D721Med (cell line): ENCODE data around the gene SLC66A1.
"Not testable (repeated sequence)": the region's sequence is repeated elsewhere in the genome, so short reads cannot be mapped to it uniquely, and the experiment has no call there.

Experiments used
- DNase-seq: peaks from one replicate; pipeline ENCODE4 v3.0.0; 2011; ENCODE audit warnings: low spot score; ENCODE audit not compliant: insufficient read length
- FAIRE-seq: peaks from 2 replicates; lab custom pipeline; 2011; peaks lifted over from hg19 to GRCh38; lab: Jason Lieb, UNC
- CTCF ChIP-seq: IDR thresholded peaks from 2 replicates; pipeline ENCODE4 v1.5.1; 2012; ENCODE audit warnings: mild to moderate bottlenecking, control low read depth; ENCODE audit not compliant: insufficient read depth; ENCODE audit errors: missing control alignments

Gene SLC66A1, protein sequence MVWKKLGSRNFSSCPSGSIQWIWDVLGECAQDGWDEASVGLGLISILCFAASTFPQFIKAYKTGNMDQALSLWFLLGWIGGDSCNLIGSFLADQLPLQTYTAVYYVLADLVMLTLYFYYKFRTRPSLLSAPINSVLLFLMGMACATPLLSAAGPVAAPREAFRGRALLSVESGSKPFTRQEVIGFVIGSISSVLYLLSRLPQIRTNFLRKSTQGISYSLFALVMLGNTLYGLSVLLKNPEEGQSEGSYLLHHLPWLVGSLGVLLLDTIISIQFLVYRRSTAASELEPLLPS

GRCh38 chr1:19311931-19312781, at the start of gene SLC66A1, which contains the start of gene AKR7A2:
Gene SLC66A1, plus strand, starts transcription at chr1:19312326. Its CDS starts 5,352 bp downstream, at chr1:19317678.
Gene AKR7A2, minus strand, starts transcription at chr1:19312144. Its CDS starts 20 bp downstream, at chr1:19312124.
- DNase-seq (peak; percentile 75), FAIRE-seq (no peak)
- no peak for TF ChIP-seq CTCF

DNA sequence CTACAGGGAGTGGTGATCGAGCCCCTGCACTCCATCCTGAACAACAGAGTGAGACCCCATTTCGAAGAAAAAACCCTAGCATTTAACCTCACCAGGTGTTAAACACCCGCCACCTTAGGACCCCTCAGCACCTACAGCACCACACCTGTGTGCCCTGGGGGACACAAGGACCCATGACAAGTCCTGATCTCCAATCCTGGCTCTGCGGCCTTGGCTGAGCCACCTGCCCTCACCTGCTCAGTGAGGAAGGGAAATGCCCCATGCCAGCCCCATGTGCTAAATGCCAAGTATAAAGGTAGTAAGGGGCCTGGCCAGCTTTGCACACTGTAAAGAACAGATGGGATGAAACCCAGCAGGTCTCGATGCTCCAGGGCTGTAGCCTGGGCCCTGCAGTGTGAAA, 49.4 kb upstream of the SLC66A1 start:
- FAIRE-seq (no peak), DNase-seq (no peak)
- TF ChIP-seq CTCF = no peak

DNA sequence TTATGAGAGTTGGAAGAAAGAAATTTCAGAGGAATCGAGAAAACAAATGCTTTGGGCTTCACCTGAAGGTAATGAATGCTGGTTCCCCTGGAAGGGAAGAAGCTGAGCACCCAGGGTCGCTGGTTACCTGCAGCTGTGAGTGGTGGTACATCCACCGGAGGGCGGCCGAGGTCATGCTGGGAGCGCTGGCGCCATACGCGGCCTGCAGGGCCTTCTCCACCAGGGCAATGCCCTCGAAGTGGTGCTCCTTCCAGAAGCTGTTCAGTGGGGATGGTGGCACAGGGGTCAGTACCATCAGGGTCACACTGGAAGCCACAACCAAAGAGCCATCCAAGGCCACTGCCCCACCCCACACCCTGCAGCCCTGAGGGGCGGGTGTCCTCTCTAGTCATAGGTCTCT, 43.7 kb upstream of the SLC66A1 start:
- no peak for TF ChIP-seq CTCF
- DNase-seq (no peak), FAIRE-seq (no peak)

DNA sequence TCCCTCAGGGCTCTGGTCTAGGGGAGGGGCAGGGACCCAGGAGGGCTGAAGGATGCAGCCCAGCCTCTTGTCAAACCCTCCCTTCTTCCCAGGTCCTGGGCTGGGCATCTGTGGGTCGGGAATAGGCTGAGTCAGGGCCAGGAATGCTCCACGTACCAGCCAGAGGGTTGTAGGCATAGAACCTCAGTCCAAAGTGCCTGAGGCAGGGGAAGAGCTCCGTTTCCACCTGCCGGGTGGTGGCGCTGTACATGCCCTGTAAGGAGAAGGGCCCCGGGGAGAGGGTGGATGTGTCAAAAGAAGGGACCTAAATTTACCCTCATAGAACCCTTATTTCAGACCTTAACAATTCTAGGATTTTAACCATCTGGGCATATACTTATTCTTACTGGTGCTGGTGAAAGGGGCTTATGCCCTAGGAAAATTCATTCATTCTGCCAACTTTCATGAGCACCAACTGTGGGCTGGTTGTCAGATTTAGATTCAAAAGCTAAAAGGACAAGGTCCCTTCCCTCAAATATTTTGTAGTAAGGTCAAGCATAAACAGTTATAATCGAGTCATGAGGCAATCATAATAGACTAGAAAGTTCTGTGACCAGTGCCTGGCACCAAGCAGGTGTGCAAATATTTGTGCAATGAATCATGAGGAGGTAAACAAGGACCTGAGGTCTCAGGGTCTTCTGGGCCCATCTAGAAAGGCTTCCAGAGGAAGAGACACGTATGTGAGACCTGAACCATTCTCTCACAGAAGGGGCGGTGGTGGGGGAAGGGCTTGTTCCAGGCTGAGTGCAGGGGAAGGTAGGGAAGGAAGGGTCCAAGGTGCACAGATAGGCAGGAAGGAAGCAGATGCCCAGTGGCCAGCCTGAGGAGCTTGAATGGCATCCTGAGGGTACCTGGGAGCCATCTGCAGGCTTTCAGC, 42.4 kb upstream of the SLC66A1 start:
- not testable (repeated sequence) for DNase-seq, FAIRE-seq

DNA sequence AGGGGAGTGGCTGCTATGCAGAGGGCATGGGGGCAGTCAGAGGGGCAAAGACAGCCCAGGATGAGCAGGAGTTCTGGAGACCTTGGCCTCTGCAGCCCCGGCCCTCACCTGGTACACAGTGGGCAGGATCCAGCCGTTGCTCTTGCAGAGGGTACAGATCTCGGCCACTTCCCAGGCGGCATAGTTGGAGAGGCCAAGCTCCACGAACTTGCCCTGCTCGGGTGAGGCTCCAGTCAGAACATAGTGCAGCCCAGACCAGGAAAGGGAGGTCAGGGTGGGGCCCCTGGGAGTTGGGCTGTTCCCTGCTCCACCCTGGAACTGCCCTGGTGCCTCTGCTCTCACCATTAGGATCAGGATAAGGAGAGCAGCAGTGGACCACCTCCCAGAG, 41.8 kb upstream of the SLC66A1 start:
- FAIRE-seq, DNase-seq: not testable (repeated sequence)

DNA sequence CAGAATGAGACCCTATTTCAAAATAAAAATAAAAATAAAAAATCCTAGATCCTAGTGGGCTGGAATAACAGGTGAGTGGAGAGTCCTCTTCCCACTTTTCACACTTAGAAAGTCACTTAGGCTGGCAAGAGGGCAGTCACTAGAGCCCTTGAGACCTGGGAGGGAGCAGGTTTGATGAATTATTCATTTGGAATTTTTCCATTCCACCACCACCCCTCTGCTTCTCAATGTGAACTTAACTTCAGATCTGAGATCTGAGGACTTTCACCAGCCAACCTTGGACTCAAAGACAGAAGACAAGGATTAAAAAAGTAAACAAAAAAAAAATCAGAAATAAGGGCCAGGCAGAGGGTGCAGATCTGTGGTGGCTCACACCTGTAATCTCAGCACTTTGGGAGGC, 40.1 kb upstream of the SLC66A1 start:
- FAIRE-seq (no peak), DNase-seq (no peak)
- no peak for TF ChIP-seq CTCF

- no peak for TF ChIP-seq CTCF
- no peak for DNase-seq
- no peak for FAIRE-seq
Observed at GRCh38 chr1:19273106-19273843, 38.9 kb upstream of the SLC66A1 start.

DNA sequence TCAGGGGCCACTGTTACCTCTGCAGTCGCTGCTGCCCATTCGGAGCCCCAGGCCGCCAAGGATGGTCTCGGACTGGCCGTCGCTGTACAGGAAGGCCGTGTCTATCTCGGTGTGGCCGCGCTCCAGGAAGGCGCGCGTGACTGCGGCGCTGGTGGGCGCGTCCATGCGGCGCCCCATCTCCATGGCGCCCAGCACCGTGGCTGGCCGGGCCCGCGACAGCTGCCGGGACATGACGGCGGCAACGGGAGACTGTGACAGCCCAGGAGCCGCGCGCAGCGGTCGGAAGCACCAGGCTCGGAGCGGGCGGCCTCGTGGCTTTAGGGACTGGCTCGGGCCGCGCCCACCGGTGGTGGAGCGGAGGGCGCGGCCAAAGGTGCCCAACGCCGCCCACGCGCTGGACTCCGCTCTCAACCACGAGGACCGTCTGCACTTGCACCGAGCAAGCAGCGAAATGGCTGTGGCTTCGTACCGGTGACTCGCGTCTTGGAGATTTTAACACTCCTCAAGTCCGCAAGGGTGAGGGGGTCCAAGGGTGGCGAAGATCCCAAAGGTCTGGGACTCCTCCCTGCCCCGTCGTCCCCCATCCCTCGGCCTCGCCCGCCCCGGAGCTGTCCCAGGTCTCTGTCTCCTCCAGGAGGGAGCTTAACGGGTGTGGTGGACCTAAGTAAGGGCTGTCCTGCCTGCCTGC, 38.1 kb upstream of the SLC66A1 start:
- FAIRE-seq, DNase-seq: not testable (repeated sequence)
